Hepatic stellate cell (primary cell): ENCODE measurements around the gene RHOF.

Experiments
- DNase-seq: peaks from one replicate; pipeline ENCODE4 v3.0.0; 2011; ENCODE audit warnings: low spot score

Gene RHOF, protein sequence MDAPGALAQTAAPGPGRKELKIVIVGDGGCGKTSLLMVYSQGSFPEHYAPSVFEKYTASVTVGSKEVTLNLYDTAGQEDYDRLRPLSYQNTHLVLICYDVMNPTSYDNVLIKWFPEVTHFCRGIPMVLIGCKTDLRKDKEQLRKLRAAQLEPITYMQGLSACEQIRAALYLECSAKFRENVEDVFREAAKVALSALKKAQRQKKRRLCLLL

DNA sequence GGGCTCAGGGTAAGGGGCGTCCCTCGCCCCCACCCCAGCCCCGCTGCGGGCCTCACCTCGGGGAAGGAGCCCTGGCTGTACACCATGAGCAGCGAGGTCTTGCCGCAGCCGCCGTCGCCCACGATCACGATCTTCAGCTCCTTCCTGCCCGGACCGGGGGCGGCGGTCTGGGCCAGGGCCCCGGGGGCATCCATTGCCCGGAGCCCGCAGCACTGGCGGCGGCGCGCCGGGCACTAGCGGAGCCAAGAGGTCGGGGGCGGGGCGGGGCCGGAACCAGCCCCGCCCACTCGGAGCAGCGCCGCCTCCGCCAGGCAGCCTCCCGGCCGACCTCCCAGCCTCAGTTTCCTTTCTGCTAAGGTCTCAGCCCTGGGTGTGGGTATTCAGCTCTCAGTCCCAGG lies at the start of gene RHOF:
TSS of gene RHOF (minus strand) at position 249 of the 398 bp plus-strand sequence. CDS start at position 194, 55 bp downstream.
- DNase-seq, result no peak

DNA sequence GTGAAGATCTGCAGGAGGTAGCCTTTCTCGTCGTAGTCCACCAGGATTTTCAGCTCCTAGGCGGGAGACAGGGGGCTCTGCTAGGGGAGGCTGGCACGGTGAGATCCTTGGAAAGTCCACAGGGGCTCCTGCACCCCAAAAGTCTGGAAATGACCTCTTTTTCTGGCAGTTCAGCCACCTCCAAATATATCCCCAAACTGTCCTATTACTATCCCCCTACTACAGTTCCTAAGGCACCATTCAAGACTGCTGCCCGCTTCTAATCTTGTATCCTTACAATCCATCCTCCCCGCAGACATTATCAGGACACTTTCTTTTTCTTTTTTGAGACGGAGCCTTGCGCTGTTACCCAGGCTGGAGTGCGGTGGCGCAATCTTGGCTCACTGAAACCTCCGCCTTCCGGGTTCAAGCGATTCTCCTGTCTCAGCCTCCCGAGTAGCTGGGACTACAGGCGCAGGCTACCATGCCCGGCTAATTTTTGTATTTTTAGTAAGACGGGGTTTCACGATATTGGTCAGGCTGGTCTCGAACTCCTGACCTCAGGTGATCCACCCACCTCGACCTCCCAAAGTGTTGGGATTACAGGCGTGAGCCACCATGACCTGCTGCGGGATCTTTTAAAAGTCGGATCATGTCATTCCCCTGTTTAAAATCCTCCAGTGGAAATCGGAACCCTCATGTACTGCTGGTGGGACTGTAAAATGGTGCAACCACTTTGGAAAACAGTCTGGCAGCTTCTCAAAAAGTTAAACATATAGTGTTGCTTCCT lies 46.7 kb upstream of the RHOF start:
- no peak for DNase-seq

DNA sequence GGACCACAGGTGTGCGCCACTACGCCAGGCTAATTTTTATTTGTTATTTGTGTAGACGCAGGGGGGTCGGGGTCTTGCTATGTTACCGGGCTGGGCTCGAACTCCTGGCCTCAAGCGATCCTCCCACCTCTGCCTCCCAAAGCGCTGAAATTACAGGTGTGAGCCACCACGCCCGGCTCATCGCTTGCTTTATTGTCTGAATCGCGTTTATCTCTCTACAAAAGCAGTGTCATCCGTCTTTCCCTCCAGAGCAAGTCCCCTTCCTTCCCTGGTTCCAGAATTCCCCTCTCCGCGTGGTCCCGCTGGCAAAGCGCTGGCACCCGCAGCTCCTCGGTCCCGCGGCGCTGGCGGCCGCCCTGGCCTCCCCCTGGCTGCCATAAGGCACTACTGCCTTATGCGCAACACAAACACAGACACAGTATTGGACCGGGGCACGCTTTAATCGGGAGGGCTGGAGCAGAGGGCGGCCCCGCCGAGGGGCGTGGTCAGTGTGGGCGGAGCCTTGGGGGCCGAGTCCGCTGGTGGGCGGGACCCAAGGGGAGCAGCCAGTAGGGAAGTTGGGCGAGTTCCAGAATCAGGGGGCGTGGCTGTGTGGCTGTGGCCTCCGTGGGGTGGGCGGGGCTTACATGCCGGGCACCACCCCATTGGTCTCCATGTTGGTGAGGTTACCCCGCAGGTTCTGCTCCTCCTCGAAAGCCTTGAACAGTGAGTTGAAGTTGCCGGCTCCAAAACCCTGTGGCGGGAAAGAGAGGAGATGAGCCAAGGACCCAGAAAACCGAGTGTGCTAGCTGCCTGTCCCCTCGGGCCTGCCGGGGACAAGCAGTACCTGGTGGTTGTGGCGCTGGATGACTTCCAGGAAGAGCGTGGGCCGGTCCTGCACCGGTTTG lies 45.9 kb upstream of the RHOF start:
- DNase-seq, result peak; percentile 99

DNA sequence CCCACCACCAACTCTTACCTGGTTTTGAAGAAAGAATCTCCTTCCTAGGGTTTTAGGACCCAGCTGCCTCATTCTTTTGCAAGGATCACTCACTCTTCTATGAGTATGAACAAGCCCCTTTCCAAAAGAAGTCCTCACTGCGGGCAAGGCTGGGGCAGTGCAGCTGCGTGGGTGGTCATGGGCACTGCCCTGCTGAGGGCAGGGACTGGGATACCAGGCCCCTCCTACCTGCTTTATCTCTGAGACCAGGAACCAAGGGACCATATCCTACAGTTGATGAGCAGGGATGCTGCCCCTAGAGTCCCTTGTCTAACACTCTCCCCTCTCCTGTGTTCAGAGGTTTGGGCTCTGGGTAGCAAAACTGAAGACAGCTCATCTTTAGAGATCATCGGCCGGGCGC lies 44.6 kb upstream of the RHOF start:
- DNase-seq, result no peak

DNA sequence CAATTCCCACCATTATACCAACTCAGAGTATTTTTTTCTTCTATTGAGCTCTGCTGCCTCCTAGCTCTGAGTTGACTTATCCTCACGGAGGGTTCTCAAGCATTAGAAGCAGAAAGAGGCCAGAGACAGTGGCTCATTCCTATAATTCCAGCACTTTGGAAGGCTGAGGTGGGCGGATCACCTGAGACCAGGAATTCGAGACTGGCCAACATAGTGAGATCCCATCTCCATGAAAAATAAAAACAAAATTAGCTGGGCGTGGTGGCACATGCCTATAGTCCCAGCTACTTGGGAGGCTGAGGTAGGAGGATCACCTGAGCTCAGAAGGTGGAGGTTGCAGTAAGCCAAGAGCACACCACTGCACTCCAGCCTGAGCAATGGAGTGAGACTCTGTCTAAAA lies 44.2 kb upstream of the RHOF start:
- no peak for DNase-seq

DNA sequence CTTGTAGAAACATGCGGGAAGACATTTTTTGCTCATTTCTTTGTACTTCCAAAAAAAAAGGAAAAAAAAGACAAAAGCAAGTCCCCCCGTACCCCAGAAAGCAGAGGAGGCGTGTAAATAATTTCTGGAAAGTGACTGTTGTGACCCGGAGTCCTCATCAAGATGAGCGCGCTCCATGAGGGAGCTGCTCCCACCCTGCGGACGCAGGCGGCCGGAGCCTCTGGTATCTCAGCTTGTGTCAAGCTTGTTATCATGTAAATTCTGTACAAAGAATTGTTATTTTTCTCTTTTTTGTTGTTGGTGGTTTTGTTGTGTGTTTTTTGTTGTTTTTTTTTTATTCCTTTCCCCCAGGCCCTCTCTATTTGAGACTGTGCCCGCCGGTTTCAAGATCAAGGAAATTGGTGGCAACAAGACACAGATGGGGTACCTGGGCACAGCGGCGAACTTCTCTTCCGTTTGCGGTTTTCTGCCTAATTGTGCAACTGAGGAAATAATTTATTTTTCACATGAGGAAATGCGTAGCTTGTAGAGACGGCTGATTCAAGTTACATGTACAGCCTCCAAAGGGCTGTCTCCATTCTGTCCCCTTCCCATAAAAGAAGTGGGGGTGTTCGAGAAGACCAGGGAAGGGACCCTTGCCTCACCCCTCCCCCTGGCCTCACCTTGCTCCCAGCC lies 38.2 kb upstream of the RHOF start:
- no peak for DNase-seq

DNA sequence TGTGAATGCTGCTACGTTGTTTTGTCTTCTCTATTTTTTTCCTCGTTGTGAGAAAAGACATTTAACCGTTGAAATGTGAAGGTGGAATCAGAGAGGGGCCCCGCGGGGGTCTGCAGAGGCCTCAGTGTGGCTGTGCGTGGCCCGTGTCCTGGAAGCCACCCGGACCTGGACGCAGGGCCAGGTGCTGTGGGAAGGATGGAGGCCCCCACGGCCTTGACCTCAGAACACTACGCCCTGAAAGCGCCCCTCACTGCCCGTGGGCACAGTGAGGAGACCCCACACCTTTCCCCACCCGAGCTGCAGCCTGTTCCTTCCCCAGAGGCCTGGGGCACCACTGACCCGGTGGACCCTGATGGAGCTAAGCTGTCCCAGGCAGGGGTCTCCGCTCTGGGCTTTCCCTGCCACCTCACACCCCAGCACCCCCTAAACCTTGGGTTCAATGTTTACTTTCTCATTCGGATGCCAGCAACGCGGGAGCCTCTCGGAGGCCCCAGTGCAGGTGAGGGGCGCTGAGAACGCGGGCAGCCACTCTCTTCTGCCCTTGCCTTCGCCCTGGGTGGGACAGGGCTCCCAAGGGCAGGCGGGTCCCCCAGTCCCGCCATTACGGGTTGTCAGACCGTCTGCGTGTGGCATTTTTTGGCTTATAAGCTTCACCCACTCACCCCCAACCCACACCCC lies 37.2 kb upstream of the RHOF start:
- DNase-seq, result no peak

DNA sequence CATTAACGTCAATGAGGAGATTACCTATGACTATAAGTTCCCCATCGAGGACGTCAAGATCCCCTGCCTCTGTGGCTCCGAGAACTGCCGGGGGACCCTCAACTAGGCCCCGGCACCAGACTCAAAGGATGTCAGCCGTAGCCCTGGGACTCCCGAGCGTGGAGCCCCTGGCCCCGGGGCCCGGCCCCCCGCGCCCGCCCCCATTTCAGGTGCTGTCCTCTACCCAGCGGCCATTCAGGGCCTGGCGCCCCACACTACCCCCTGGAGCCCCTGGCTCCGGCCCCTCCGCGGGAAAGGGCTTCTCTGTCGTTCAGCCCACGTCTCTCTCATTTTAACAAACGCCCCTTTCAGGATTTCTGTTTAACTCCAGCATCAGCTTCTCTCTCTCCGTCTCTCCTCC lies 36.6 kb upstream of the RHOF start:
- no peak for DNase-seq

DNA sequence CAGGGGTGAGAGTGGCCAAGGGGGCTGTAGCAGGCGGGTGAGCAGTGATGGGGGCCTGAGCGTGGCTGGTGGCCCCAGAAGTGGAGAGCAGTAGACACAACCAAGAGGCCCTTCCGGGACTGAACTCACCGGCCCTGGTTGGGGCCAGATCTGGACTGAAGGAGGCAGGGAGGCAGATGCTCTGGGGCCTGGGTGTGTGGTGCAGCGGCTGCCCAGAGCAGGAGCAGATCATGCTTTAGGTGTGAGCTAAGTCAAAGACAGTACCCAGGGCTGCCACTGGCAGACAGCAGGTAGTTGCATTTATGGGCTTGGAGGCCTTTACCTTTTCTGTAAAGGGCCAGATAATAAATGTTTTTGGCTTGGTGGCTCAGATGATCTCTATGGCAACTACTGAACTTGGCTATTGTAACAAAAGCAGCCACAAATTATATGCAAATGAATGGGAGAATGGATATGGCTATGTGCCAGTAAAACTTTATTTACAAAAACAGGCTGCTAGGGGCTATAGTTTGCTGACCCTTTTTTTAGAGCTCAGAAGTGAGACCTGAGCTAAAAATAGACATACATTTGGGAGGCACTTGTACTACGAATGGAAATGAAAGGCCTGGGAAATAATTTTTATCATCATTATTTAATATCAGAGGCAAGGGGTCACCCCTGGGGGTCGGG lies 35.9 kb upstream of the RHOF start:
- DNase-seq, result no peak

DNA sequence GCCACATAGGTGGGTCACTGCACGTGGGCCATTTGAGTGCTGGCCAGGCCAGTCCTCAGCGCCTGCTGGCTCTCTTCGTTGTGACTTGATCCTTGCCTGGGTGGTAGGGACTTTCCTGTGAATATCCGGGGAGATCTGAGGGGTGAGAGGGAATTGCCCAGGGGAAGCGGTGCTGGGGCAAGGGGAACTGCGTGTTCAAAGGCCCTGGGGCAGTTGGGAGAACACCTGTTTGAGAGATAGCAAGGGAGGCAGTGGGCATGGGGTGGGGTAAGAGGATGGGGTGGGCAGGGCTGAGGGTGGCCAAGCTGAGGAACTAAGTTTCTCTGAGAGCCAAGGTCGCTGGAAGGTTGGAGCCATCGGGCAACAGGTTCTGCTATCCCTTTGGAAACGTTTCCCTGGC lies 35.3 kb upstream of the RHOF start:
- DNase-seq, result no peak

DNA sequence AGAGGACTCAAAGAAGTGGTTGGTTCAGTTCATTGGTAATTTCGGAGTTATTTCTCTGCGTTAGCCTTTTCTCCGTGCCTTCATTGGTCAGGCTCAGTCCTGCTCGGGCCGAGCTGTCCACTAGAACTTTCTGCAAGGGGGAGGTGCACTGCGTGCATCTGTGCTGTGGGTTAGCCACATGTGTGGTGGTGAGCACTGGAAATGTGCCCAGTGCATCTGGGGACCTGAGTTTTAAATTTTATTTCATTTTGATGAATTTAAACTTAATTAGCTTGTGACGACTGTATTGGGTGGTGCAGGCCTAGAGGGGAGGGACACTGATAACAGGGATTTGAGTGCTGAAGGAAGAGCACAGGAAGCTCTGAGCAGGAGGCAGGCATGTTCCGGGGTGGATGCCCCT lies 34.8 kb upstream of the RHOF start:
- no peak for DNase-seq

DNA sequence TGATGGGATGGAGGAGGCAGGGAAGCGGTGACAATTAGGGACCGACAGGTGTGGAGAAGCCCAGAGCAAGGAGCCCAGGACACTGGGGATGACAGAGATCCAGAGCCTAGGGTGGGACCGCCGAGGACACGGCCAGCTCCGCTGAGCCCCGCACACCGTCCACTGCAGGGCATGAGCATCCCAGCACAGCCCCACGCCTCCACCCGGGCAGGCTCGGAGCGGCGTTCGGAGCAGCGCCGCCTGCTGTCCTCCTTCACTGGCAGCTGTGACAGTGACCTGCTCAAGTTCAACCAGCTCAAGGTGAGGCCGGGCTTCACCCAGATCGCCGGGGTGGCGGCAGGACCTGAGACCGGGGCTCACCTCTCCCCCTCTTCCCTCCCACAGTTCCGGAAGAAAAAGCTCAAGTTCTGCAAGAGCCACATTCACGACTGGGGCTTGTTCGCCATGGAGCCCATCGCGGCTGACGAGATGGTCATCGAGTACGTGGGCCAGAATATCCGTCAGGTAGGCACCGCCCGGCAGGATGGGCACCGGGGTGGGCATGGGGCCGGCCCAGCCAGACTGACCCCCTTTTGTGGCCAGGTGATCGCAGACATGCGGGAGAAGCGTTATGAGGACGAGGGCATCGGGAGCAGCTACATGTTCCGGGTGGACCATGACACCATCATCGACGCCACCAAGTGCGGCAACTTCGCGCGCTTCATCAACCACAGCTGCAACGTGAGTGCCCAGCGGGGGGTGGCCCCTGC lies 34.0 kb upstream of the RHOF start:
- DNase-seq, result no peak

DNA sequence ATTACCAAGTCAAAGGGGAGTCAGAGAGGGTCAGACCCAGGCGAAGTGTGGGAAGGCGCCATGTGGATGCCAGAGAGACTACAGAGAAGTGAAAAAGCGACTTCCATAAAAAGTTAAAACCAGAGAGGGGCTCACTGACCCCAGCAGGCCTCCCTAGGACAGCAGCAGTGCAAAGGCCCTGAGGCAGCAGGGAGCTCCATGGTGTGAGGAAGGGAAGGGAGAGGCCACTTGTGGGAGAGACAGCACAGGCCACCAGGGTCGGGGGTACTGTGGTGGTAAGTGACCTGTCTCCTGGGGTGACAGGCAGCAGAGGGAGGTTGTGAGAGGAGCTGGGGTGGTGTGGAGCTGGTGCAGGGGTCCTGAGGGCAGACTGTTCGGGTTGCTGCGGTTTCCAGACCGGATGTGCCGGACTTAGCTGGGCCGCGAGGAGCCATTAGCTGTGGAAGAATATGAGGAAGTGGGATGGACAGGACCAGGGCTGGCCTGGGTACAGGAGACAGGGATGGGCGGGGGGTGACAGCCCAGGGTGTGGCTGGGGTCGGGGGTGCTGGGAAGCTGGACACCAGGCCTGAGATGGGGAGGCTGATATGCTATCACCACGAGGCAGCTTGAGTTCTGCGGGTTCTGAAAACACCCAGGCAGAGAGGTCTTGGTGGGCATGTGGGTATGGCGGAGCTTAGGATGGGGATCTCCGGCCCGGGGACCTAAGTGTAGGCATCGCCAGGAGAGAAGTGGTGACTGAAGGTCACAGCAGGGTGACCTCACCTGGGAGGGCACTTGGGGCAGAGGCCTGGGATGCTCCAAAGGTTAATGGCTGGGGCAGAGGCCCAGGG lies 33.0 kb upstream of the RHOF start:
- no peak for DNase-seq

DNA sequence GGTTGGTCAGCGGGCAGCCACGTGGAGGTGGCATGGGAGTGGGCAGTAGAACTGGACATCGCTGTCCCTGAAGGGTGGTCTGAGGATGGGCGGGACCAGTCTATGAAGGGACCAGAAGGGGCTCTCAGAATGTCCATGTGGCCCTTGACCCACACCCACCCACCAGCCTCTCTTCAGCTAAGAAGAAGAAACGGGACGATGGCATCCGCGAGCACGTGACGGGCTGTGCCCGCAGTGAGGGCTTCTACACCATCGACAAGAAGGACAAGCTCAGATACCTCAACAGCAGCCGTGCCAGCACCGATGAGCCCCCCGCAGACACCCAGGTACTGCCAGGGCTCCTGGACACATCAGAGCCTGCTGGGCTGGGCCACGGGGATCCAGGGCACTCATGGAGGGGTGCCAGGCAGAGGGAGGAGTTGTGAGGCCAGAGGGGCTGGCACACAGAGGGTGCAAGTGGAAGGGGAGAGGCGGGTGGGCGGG lies 31.6 kb upstream of the RHOF start:
- no peak for DNase-seq

DNA sequence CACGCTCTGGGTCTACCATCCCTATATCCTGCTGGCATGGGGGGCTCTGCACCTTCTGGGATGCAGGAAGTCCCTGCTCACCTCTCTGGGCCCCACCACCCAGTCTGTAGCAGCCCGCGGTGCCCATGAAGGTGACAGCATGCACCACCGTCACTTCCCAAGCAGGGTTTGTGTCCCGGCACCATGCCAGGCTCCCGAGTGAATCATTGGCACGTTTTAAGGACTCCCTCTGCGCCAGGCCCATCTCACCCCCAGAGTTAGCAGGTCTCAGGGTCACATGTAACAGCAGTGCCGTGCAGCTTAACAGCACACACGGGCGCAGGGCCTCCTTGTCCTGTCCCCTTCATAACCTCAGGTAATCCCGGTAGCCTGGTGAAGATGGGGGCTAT lies 30.2 kb upstream of the RHOF start:
- DNase-seq, result no peak

DNA sequence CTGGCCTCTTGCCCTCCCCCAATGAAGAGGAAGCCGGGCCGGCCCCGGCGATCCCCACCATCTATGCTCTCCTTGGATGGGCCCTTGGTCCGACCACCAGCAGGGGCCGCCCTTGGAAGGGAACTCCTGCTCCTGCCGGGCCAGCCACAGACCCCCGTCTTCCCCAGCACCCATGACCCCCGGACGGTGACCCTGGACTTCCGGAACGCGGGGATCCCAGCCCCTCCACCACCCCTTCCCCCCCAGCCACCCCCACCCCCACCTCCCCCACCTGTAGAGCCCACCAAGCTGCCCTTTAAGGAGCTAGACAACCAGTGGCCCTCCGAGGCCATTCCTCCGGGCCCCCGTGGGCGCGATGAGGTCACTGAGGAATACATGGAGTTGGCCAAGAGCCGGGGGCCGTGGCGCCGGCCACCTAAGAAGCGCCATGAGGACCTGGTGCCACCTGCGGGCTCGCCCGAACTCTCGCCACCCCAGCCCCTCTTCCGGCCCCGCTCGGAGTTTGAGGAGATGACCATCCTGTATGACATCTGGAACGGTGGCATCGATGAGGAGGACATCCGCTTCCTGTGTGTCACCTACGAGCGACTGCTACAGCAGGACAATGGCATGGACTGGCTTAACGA lies 29.7 kb upstream of the RHOF start:
- no peak for DNase-seq

DNA sequence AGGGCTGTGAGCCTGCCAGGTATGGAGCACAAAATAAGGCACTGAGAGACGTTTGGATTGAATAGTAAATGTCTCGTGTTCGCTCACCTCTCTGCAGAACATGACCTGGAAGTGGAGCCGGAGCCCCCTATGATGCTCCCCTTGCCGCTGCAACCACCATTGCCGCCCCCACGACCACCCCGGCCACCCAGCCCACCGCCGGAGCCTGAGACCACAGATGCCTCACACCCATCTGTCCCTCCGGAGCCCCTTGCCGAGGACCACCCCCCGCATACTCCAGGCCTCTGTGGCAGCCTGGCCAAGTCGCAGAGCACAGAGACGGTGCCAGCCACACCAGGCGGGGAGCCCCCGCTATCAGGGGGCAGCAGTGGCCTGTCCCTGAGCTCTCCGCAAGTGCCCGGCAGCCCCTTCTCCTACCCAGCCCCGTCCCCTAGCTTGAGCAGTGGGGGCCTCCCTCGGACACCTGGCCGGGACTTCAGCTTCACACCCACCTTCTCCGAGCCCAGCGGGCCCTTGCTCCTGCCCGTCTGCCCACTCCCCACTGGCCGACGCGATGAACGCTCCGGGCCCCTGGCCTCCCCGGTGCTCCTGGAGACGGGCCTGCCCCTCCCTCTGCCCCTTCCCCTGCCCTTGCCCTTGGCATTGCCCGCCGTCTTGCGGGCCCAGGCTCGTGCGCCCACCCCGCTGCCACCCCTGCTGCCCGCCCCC lies 29.1 kb upstream of the RHOF start:
- no peak for DNase-seq

DNA sequence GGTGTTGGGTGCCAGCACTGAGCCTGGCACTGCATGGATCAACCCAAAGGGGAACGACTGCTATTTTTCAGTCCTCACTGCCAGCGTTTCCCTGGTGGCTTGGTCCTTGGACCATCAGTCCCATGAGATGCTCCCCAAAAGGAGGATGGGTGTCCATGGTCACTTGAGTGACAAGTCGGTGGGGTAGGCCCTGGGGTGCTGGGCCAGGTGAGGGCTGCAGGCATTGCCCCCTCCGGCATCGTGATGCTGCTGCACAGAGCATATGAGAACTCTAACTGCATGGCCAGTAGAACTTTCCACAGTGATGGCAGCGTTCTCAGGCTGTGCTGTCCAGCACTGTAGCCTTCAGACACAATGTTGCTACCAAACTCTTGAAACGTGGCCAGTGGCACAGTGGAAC lies 26.6 kb upstream of the RHOF start:
- no peak for DNase-seq
